ENCODE results near the gene NRN1. TPM values are rescaled to one million over a fixed set of nuclear protein-coding genes. Genes with fewer than 3 reads are reported as not detected.

The NRN1 gene
- total RNA-seq, 2 experiments from 2014 or later: not detected

DNA sequence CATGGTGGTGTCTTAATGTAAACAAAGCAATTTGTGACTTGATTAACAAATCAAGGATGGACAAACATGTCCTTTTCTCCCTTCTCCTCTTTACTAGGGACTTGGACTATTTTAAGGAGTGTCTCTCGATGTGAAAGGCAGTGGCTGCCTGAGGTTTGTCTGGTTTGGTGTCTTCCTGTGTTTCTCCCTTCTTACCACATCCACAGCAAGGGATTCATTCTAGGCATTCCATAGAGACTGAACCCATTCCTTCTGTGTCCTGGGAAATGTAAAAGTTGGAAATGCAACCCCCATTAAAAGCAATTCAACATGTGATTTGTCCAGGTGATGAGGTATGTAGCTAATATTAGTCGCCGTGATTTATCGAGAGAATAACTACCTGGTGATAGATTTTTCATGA is 15.9 kb downstream of the NRN1 start:
- ChIA-PET CTCF (no interaction called here), POLR2A (no interaction called here)
- no peaks in the 10 kb centered on the region for H3K36me3 Mint-ChIP-seq (ENCODE audit: low read depth)
- H3K36me3 ChIP-seq (ENCODE audit: insufficient read depth, low read length): no peaks in the 10 kb centered on the region
- DNase-seq (no peak), ATAC-seq (ENCODE audit: poor library complexity) (no peak)
- no peak overlapping the region for H3K27ac ChIP-seq (ENCODE audit: low read depth in 1 of 2, low read length in 2 of 2)
- no peak overlapping the region for H3K4me3 Mint-ChIP-seq
- H3K27ac Mint-ChIP-seq: no peak overlapping the region
- H3K9me3 Mint-ChIP-seq: no peaks in the 10 kb centered on the region
- peaks cover 41 to 42% of the 10 kb centered on the region in 2 experiments for H3K27me3 ChIP-seq (ENCODE audit: control insufficient read depth in 1 of 2, insufficient read depth in 2 of 2, low read length in 2 of 2)
- H3K4me1 Mint-ChIP-seq (ENCODE audit: low read depth): peaks cover 35% of the 10 kb centered on the region
- H3K9me3 ChIP-seq (ENCODE audit: control insufficient read depth in 1 of 2, insufficient read depth in 1 of 2, low read length in 2 of 2): peaks cover 0 to 22% of the 10 kb centered on the region in 2 experiments
- TF ChIP-seq, protein P1, sequence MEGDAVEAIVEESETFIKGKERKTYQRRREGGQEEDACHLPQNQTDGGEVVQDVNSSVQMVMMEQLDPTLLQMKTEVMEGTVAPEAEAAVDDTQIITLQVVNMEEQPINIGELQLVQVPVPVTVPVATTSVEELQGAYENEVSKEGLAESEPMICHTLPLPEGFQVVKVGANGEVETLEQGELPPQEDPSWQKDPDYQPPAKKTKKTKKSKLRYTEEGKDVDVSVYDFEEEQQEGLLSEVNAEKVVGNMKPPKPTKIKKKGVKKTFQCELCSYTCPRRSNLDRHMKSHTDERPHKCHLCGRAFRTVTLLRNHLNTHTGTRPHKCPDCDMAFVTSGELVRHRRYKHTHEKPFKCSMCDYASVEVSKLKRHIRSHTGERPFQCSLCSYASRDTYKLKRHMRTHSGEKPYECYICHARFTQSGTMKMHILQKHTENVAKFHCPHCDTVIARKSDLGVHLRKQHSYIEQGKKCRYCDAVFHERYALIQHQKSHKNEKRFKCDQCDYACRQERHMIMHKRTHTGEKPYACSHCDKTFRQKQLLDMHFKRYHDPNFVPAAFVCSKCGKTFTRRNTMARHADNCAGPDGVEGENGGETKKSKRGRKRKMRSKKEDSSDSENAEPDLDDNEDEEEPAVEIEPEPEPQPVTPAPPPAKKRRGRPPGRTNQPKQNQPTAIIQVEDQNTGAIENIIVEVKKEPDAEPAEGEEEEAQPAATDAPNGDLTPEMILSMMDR (IDR thresholded peaks at IDR 0.05): no peak
- peaks cover 70% of the 10 kb centered on the region for H3K27me3 Mint-ChIP-seq
- H3K4me3 ChIP-seq (ENCODE audit: low read length): no peak overlapping the region
- peaks cover 17% of the 10 kb centered on the region for H3K4me1 ChIP-seq (ENCODE audit: insufficient read depth, low read length)
- intact Hi-C loops (cut with DNase I, micrococcal nuclease): no loop called here

DNA sequence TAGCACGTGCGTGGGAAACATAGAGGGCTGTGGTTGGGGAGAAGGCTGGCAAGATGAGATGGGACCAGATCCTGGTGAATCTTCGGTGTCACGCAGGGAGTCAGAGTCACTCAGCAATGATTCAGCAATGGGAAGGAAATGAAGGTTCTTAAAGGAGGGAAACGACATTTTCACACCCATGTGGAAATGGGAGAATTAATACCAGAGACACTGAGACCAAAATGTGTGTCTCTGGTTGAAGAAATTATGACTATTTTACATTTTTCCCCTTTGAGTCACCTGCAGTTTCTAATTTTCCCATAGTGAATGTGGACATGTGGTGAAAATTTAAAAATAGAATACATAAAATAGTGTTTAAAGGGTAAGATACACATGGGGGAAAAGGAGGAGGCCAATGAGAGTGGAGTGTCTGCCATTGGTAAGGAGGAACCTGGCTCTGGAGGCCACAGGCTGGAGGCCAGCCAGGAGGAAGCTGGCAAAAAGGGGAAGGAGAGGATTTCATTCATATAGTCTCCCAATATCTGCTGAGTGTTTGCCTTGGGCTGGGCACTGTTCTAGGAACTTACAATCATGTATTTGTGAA is 17.5 kb downstream of the NRN1 start:
- peaks cover 25 to 27% of the 10 kb centered on the region in 2 experiments for H3K27me3 ChIP-seq (ENCODE audit: control insufficient read depth in 1 of 2, insufficient read depth in 2 of 2, low read length in 2 of 2)
- Mint-ChIP-seq H3K36me3 (ENCODE audit: low read depth) (no peaks in the 10 kb centered on the region), H3K27me3 (peaks cover 55% of the 10 kb centered on the region), H3K27ac (no peak overlapping the region), H3K4me1 (ENCODE audit: low read depth) (peaks cover 31% of the 10 kb centered on the region), H3K4me3 (no peak overlapping the region), H3K9me3 (no peaks in the 10 kb centered on the region)
- POLR2A ChIA-PET: no interaction called here
- peaks cover 6% of the 10 kb centered on the region for H3K4me1 ChIP-seq (ENCODE audit: insufficient read depth, low read length)
- peaks cover 0 to 7% of the 10 kb centered on the region in 2 experiments for H3K9me3 ChIP-seq (ENCODE audit: control insufficient read depth in 1 of 2, insufficient read depth in 1 of 2, low read length in 2 of 2)
- intact Hi-C loops (cut with DNase I, micrococcal nuclease): no loop called here
- TF ChIP-seq, protein P1 (IDR thresholded peaks at IDR 0.05): no peak
- CTCF ChIA-PET: no interaction called here
- no peak overlapping the region for H3K4me3 ChIP-seq (ENCODE audit: low read length)
- no peak overlapping the region for H3K27ac ChIP-seq (ENCODE audit: low read depth in 1 of 2, low read length in 2 of 2)
- no peak for ATAC-seq (ENCODE audit: poor library complexity)
- H3K36me3 ChIP-seq (ENCODE audit: insufficient read depth, low read length): no peaks in the 10 kb centered on the region
- DNase-seq: no peak

DNA sequence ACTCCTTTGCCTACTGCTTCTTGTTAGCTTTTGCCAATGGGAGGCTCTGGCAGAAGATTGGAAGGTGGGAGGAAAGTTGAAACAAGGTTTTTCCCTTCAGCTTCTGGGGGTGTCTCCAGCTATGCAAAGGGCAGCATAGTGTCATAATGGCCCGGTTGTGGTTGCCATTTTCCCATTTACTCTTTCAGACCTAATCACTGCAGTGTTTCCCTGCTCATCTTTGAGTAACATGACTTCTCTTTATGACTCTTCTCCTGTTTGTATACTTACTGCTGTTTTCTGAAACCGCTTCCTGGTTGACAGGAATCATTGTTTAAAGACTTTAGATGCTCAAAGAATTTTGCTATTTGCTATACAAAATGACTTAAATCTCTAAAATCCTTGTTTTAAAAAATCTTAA is 19.9 kb downstream of the NRN1 start:
- Mint-ChIP-seq H3K4me3 (no peak overlapping the region), H3K27ac (no peak overlapping the region), H3K27me3 (peaks cover 34% of the 10 kb centered on the region), H3K36me3 (ENCODE audit: low read depth) (no peaks in the 10 kb centered on the region), H3K4me1 (ENCODE audit: low read depth) (peaks cover 28% of the 10 kb centered on the region), H3K9me3 (no peaks in the 10 kb centered on the region)
- ChIA-PET POLR2A (no interaction called here), CTCF (no interaction called here)
- H3K27ac ChIP-seq (ENCODE audit: low read depth in 1 of 2, low read length in 2 of 2): no peak overlapping the region
- H3K4me1 ChIP-seq (ENCODE audit: insufficient read depth, low read length): peaks cover 10% of the 10 kb centered on the region
- no peak overlapping the region for H3K4me3 ChIP-seq (ENCODE audit: low read length)
- intact Hi-C loops (cut with DNase I, micrococcal nuclease): no loop called here
- peaks cover 2 to 9% of the 10 kb centered on the region in 2 experiments for H3K27me3 ChIP-seq (ENCODE audit: control insufficient read depth in 1 of 2, insufficient read depth in 2 of 2, low read length in 2 of 2)
- no peaks in the 10 kb centered on the region for H3K36me3 ChIP-seq (ENCODE audit: insufficient read depth, low read length)
- no peak for DNase-seq
- H3K9me3 ChIP-seq (ENCODE audit: control insufficient read depth in 1 of 2, insufficient read depth in 1 of 2, low read length in 2 of 2): no peaks in the 10 kb centered on the region
- no peak for ATAC-seq (ENCODE audit: poor library complexity)
- TF ChIP-seq, protein P1 (IDR thresholded peaks at IDR 0.05): no peak
